GM18498 (cell line): ENCODE results near the gene SYNJ2.

Experiments
- ATAC-seq: cut with Tn5 transposase; IDR thresholded peaks from one replicate; pipeline ENCODE4 v1.9.1; 2021; ENCODE audit warnings: mild to moderate bottlenecking, moderate library complexity; ENCODE audit not compliant: unreplicated experiment

The SYNJ2 gene

GRCh38 chr6:157978021-157978783, 3.5 kb upstream of the SYNJ2 start:
- ATAC-seq: no peak

- ATAC-seq: peak; percentile 35
These were observed 1.2 kb upstream of the SYNJ2 start for GRCh38 chr6:157980288-157981131.

- ATAC-seq: no peak
These were observed 600 bp upstream of the SYNJ2 start for GRCh38 chr6:157981132-157981394.

- ATAC-seq: peak; percentile 34
These were observed 469 bp downstream of the SYNJ2 start for GRCh38 chr6:157982102-157982562.

DNA sequence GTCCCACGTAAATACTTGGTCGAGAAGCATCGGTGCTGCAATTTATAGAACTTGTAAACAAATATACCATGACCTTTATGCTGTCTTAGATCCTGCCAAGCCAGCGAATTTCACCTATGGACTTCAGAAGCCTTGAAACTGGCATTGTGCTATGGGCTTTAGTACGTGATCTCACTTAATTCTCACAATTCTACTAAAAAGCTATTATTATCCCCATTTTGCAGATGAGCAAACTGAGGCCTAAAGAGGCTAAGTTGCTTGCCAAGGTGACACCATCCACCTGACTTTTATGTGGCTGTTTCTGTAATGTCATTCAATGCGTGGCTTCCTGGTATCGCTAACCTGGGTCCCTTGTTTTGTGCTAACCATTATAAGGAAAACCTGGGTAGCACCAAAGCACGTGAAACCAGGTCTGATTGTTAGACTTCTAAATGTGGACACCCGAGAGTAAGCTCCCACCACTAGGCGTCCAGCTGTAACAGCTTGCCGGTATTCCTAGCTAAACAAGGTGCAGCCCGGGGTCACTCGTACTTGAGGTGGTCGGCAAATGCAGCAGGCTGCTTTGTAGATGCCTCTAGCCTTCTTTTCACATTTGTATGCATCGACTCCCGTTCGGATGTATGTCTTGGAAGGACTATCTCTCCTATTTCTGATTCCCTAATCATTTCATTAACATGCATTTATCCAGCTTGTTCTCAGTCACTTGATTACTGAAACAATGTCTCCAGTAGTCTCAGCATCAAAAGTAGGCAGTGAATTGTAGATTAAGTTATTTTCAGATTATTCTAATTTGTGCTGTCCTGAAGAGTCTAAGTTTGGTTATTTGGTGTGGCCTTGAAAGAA, 1.1 kb downstream of the SYNJ2 start:
- ATAC-seq: no peak

GRCh38 chr6:157983406-157984119, 1.9 kb downstream of the SYNJ2 start:
- no peak for ATAC-seq

DNA sequence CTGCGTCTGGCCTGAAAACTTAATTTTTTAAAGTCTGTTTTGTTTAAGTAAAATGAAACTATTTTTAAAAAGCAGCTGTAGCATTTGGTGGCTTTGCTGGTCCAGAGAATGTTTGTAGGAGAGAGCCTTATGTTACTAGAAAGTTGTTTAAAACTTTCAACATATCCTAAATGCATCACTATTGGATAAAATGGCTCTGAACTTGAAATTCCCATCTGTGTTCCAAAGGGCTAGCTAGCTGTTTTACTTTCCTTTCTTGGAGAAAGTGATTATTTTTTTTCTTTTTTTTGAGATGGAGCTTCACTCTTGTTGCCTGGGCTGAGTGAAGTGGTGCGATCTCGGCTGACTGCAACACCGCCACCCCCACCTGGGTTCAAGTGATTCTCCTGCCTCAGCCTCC, 2.5 kb downstream of the SYNJ2 start:
- no peak for ATAC-seq

DNA sequence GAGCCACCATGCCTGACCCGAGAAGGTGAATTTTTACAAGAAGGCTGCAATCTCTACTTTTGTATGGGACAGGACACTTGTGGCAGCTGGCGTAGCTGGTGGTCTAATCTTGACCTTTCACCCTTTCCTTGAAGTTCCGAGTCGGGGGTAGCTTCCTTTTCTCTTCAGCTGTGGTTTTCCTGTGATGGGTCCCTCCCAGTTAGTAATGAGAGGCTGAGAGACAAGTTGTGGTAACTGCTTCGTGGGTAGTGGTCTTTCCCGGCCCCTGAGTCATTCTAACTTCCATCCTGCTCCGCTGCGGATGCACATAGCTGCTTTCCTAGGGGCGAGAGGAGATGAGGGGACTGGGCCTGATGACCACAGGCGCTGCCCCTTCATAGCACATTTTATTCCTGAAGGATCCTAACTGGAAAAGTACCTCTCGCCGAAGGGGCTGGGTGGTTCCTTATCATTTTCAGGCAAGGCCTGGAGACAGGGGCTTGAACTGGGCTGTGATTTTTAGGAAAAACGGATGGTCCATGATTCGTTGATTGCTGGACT, 3.1 kb downstream of the SYNJ2 start:
- no peak for ATAC-seq

- no peak for ATAC-seq
These were observed 3.9 kb downstream of the SYNJ2 start for GRCh38 chr6:157985378-157986155.

DNA sequence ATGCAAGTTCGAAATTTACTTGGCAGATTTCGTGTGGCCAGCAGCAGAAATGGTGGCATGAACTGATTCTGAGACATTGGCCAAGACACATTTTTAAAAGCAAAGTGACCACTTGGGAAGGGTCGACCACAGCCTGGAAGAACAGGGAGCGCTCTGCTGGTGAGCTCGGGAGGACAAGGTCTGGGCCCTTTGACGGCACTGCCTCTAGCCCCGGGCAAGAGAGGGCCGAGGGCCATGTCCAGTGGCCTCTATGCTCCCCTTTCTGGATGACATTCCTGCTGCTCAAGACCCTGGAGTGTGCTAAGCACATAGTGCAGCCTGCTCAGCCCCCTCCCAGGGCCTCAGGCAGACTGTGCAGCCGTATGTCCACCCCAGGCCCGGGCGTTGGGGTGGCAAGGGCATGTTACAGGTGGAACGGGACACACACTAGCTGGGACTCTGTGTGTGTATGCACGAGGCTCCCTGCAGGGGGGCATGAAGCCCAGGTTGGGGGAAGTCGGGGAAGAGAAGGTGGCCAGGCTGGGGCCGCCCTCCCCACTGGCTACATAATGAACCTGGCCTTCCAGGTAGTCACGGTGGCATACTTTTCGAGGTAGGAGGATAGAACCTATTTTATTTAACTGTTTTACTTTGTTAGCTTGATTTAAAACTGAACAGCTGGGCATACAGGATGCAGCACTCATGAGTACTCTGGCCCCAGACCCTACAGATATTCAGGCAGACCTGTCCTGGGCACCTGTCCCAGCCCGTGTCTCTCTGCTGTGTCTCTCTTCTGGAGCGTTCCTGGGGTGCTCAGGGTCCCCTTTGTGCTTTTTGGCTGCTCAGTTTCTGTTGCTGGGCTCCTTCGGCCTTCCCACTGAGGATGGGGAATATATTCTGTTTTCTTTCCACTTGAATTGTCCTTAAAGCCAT, 6.4 kb downstream of the SYNJ2 start:
- no peak for ATAC-seq

DNA sequence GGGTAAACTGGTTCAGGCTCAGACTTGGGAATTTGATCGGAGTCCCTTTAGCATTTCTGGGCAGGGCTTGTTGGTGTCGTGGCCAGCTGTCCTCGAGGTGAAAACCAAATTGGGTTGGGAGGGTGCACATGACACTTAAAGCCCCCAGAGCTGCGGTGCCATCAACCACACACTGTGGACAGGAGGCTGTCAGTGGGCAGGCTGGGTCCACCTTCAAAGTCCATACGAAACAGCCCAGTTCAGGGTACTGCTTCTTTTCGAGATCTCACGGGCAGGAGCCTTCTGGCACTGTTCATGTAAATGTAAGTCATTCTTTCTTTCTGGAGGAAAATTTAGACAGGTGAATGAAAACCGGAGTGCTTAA, 7.0 kb downstream of the SYNJ2 start:
- ATAC-seq: no peak

- no peak for ATAC-seq
These were observed 8.1 kb downstream of the SYNJ2 start for GRCh38 chr6:157989541-157990289.

DNA sequence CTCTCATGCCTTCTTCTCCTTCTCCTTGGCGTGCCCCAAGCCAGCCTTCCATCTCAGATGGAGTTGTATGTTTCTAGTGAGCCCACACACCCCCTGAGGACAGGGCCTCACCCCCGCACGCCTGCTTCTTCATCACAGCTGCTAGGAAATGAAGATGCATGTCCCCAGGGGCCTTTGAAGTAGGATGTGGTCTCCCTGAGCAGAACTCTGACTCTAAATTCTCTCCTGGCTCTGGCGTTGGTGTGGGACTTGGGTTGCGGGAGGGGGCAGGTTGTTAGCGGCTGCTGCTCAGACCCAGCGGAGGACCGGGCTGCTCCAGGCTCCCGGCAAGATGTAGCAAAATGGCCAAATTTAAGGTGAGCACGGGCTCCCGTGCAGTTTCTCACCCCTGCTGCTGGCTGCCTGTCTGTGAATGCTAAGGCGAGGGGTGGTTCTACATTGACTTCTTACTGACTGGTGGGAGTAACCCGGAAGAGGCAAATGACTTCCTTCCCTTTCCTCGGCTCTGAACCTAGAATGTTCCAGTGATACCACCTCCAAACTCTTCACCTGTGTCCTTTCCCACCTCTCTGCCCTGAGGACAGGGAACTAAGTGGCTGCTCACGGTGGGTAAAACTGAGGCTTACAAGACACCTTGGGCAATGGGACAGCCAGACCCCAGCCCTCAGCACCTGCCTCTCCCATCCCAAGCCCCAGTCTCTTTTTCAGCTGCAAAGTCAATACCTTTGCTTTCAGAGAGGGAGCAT, 8.8 kb downstream of the SYNJ2 start:
- peak; percentile 64 for ATAC-seq

- ATAC-seq: no peak
These were observed 9.4 kb downstream of the SYNJ2 start for GRCh38 chr6:157991067-157991432.

DNA sequence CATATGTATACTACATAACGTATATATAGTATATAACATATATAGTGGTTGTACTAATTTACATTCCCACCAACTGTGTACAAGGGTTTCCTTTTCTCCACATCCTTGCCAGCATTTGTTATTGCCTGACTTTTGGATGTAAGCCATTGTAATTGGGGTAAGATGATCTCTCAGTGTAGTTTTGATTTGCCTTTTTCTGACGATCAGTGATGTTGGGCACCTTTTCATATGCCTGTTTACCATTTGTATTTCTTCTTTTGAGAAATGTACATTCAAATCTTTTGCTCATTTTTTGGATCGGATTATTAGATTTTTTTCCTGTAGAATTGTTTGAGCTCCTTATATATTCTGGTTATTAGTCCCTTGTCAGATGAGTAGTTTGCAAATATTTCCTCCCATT, 11.4 kb downstream of the SYNJ2 start:
- ATAC-seq: no peak

GRCh38 chr6:157994125-157994795, 12.6 kb downstream of the SYNJ2 start:
- no peak for ATAC-seq

DNA sequence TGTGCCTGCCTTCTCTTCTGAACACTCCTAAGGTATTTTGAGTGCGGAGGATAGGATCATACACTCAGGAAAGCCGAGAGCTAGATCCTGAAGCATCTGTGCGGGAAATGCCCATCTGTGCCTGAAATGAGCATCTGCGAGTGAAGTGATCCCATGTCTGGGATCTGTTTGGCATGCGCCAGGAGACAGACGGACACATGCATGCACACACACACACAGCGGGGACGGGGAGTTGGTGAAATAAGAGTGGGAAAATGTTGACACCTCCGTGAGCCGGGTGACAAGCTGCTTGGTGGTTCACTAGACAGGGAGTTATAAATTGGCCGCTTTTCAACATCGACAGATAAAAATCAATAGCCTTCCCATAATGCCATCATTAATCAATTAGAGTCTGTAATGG, 13.8 kb downstream of the SYNJ2 start:
- no peak for ATAC-seq
